NCI-H82 treated with DMSO at 0.1 percent for 48 hours (cell line): ENCODE measurements around the gene NEURL1B.
"Not testable (repeated sequence)": the region's sequence is repeated elsewhere in the genome, so short reads cannot be mapped to it uniquely, and the experiment has no call there.

Experiments
- DNase-seq: peaks from one replicate; lab custom pipeline; 2025; ENCODE audit not compliant: unreplicated experiment; lab: John Stamatoyannopoulos, UW

The NEURL1B gene

DNA sequence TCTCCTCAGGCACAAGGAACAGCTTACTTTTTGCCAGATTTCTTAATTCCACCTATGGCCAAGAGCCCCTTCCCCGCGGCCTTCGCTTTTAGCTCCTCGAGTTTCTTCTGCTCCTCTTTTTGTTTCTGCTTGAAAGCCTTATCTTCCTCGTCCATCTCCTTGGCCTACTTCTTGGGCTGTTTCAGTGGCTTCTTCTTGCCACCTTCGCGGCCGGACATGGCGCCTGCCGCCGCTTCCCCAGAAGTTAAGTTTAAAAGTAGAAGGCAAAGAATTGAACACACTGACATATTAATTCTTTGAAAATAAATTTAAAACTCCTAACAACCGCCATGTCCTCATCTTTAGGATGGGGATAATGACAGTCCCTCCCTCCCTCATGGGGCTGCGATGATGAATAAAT, 15.4 kb downstream of the NEURL1B start:
- not testable (repeated sequence) for DNase-seq

DNA sequence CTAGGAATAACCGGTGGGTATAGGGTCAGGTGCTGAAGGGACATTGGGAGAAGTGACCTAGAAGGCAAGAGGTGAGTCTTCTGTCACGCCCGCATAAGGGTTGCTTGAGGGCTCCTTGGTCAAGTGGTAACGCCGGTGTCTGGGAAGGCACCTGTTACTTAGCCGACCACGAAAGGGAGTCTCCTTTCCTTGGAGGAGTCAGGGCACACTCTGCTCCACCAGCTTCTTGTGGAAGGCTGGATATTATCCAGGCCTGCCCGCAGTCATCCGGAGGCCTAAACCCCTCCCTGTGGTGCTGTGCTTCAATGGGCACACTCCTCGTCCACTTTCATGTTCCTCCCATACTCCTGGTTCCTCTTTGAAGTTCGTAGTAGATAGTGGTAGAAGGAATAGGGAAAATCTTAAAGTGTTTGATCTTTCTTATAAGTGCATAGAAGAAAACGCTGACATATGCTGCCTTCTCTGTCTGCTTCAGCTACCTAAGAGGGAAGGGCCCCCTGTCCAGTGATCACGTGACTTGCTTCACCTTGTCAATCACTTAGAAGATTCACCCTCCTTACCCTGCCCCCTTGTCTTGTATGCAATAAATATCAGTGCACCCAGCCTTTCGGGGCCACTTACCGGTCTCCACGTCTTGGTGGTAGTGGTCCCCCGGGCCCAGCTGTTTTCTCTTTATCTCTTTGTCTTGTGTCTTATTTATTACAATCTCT, 16.6 kb downstream of the NEURL1B start:
- not testable (repeated sequence) for DNase-seq

DNA sequence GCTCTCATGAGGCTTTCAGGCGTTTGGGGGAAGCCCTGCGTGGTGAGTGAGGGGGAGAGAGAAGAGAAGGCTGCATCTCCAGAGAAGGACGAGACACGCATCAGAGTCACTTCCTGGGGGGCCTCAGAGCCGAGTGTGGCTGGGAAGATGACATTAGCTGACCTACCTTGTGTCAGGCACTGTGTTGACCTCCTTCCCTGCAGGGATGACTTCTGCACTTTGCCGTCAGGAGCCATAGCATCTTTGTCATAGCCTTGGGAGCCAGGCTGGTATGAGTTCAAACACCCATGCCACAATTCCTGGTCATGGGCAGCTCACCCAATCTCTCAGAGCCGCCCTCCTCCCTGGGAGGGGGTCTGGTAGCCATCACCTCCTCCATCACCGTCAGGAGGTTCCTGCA, 17.3 kb downstream of the NEURL1B start:
- DNase-seq: no peak

DNA sequence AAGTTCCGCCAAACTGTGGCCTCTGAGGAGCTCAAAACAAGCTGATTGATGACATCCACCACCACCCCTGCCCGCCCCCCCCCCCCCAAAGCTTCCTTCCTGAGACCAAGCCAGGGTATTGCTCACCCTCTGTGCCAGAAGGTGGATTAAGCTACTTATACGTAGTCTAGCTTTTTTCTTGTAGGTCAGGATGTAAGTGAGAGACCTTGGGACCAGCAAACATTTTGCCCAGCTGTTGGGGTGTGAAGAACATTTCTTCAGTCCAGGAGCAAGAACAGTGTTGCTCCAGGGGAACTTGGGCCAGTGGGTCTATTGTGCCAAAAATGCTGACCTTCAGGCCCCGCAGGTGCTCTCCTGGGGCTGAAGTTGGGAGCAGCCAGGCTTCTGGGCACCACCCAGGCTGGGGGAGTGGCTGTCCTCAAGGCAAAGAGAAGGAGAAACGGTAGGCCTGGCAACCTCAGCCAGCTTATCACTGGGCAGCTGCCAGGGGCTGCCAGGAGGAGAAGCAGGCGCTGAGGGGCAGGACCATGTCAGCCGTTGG, 18.0 kb downstream of the NEURL1B start:
- no peak for DNase-seq

DNA sequence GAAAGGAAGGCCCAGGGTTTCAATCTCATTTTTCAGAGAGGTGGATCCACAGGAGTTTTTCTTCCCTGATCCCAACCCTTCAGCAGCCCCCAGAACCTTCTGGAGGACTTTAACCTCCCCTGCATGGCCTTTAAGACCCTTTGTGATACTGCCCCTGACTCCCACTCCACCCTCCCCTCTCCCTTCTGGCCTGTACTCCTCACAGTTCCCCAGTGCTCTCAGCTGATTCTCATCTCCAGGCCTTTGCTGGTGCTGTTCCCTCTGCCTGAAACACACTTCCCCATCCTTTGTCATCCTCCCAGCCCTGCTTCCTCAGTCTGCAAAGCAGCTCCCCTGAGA, 18.5 kb downstream of the NEURL1B start:
- DNase-seq: no peak

DNA sequence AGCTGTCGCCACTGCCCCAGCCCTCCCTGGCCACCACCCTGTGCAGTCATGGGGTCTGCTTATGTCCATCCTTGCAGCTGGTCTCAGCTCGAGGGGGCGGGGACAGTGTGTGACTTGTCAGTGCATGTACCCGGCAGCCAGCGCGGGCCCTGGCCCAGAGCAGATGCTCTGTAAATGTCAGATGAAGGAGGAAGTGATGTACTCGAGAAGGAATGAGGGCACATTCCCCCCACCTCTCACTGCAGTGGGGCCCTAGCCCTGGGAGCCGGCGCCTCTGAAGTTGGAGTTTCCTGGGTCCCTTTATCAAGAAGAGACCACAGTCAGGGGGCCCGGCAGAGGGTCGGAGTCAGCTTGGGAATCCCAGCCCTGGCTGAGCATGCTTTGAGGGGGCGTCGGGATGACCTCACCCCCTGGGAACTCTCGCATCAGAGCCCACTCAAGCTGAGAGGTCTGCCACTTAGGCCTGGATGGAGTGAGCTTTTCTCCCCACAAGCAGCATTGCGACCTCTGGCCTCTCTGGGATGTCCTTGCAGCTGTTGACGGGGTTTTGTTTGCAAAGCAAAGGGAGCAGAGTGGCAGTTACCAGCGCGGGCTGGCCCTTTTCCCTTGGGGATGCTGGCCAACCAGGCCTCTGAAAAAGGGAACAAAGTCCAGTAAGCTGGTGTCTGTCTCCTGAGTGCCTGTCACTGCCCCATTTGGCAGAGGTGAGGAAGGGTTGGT, 19.0 kb downstream of the NEURL1B start:
- no peak for DNase-seq

DNA sequence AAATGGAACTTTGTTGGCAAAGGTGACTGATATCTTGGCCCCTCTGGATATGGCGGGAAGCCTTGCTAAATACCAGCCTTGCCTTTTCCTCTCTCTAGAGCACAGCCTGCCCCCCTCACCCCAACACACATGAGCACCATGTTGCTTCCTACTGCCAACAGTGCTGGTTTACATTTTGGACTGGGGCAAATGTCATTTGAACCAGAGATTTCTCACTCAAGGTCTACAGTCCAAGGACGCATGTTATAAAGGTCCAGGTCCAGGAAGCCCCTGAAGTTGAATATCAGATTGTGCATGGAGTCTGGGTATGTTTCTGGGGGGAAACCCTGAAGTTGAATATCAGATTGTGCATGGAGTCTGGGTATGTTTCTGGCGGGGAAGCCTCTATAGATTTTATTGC, 19.9 kb downstream of the NEURL1B start:
- no peak for DNase-seq

DNA sequence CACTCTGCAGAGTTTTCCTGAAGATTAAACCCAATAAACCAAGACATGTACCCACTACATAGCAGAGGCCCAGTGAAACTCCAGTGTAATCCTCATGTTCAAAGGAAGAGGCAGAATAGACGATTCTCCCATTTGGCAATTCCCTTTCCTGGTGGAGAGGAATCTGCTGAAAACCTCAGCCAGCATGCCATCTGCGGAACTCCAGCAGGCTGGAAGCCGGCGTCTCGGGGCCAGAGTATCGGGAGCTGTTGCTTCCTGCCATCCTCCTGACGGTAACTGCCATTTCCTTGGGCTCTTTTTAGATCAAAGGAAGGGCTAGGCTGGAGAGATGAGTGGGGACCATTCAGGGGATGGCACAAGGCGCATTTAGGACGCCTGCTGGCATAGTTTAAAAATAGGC, 20.5 kb downstream of the NEURL1B start:
- DNase-seq: no peak

DNA sequence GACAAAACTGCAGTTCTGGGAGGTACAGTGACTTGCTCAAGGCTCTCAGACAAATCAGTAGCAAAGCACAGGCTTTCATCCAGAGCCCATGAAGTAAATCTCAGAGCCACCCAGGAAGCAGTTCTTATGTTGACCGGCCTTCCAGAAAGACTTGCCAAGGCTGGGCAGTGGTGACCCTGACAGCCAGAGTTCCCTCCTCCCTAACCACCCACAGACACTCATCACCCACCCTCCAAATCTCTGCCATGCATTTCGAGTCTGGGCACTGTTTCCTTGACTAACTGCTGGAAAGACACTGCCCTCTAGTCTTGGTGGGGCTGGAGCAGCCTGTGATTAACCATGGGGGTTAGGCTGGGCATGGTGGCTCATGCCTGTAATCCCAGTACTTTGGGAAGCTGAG, 21.5 kb downstream of the NEURL1B start:
- DNase-seq: no peak

DNA sequence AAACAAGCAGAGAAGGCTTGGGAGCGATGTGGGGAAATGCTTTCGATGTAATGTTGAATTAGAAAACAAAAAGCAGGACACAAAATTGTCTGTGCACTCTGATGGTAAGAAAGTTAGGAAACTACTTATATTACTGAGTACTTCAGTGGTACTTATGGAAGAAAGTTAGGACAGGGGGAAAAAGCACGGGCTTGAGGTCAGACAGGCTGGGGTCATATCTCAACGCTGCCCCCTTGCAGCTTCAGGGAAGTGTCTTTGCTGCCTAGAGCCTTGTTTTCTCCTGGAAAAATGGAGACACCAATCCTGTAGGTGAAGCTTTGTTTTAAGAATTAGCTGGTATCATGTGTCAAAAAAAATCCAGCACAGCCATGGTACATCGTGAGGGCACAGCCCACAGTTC, 23.0 kb downstream of the NEURL1B start:
- no peak for DNase-seq

DNA sequence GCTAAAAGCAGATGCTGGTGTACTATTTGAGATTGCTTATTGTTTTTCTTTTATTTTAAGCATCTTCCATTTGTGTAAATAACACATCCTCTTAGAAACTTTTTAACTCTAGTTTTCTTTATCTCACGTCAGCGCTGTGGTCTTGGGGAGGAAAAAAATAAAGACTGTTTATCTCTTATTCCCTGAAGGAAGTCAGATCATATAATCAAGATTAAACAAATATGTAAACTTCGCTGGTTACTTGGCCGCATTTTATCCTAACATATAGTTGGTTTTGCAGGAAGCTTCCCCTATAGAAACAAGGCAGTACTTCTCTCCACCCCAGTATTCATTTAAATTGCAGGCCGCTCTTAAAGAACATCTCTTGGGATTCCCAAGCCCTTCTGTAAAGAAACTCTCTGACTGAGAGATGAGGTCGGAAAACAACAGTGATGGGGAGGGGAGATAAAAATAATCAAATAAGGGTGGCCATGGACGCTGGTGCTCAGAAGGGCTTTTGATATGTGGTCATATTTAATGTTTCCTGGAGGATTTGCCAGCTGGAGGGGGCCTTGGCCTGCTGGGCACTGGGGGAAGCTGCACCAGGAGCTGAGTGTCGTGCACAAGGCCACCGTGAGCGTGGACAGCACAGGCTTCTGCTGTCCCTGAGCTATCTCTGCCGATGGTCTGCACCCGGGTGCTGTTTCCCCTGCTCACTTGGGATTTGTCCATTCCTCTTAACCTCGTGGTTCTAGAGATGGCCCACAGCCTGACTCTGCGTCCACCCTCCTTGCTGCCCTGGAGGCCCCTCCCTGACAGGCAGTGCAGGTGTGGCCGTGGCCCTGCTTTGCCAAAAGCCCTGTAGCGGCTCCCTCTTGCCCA, 23.8 kb downstream of the NEURL1B start:
- no peak for DNase-seq

DNA sequence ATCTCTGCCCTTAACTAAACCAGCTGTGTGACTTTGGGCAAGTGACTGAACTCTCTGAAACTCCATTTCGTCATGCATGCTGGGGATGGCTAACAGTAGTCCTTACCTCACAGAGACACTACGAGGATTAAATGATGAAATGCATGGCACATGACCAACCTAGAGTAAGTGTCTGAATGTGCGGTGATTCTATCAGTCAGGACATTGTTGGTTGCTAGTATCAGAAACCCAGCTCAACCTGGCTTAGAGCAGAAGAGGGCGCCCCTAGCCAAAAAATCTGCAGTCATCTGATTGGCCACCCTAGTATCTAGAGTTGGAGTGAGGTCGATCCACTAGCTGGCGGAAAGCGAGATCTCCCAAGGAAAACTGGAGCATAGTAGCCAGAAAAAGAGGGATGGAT, 25.2 kb downstream of the NEURL1B start:
- DNase-seq: no peak

DNA sequence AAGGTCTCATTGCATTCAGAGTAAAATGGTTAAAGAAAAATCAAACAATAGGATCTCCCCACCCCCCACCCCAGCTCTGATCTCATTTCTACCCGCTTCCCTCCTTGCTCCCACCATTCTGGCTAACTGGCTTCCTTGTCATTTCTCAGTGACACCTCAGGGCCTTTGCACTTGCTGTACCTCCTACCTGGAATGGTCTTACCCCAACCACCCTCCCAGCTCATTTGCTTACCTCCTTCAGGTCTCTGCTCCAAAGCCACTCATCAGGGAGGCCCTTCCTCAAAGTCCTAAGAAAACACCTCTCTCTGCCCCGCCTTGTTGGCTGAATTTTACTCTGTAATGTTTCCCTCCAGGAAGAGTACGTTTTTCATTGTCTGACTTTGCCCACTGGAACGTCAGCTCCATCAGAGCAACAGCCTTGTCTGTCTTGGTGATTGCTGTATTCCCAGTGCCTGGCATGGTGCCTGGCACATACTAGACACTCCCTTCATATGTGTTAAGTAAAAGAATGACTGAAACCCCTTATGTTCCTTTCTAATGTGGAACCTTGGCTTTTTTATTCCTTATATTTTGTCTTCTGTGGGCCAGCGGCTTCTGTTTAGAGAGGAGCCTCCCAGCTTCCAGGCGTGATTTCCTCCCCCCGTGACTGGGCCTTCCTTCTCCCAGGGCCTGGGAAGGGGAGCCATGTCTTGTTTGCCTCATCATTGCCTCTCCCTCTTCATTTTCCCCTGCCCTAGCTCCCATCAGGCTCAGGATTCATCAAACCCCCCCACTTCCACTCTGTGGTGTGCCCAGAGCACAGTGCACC, 26.9 kb downstream of the NEURL1B start:
- DNase-seq: no peak

DNA sequence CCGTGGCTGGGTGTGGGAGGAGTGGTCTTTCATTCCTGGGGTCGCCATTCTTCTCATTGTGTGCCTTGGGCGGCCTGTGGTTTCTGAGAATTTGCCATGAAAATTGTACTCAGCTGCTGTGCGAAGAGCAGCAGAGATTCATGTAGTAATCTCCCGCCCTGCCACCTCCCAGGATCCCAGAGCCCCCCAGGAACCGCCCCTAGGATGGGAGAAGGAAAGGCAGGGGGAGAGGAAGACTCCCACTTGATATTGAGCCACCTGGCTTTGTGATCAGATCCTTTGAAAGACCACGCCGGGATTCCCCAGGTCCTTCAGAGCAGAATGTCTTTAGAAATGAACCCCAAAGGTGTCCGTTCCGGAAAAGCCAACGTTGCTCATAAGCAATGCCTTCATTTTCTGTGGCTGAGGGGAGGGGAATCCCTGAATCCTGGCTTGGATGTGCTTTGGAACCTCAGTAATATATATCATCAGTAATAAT, 27.6 kb downstream of the NEURL1B start:
- DNase-seq: no peak

DNA sequence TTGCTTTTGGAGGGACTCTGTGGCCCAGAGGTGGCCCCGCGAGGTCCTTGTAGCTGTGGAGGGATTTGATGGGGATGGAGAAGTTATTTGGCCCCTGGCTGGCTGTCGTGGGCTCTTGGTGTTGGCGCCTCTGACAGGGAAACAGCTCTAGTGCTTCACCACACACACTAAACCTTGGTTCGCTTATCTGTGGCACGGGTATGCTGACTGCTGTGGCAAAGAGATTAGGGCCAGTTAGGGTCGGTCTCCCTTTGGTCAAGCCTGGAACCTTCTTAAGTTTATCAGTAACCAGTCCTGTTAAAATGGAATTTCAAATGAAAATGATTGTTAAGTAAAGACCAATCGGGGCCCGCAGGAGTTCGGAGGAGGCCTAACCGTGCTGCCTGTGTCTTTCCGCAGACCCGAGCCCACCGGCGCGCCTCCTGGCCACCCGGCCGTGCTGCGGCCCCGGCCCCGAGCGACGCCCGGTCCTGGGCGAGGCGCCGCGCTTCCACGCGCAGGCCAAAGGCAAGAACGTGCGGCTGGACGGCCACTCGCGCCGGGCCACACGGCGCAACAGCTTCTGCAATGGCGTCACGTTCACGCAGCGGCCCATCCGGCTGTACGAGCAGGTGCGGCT, 28.4 kb downstream of the NEURL1B start:
- DNase-seq: no peak

DNA sequence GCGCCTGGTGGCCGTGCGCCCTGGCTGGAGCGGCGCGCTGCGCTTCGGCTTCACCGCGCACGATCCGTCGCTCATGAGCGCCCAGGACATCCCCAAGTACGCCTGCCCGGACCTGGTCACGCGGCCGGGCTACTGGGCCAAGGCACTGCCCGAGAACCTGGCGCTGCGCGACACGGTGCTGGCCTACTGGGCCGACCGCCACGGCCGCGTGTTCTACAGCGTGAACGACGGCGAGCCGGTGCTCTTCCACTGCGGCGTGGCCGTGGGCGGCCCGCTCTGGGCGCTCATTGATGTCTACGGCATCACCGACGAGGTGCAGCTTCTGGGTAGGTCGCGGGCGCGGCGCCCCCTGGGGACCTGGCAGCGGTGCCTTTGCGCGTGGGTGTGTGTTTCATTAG, 28.9 kb downstream of the NEURL1B start:
- no peak for DNase-seq

DNA sequence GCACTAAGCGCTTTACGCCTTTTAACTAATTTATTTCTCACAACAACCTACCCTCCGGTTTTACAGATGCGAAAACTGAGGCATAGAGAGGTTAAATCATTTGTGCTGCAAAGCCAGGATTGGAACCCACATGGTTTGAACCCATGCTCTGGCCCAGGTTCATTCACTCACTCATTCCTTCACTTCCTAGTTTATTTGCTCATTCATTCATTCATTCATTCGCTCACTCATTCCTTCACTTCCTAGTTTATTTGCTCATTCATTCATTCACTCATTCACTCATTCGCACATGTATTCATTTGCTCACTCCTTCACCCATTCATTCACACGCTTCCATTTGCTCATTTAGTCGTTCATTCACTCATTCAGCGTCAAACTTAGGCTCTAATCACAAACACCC, 29.4 kb downstream of the NEURL1B start:
- no peak for DNase-seq

DNA sequence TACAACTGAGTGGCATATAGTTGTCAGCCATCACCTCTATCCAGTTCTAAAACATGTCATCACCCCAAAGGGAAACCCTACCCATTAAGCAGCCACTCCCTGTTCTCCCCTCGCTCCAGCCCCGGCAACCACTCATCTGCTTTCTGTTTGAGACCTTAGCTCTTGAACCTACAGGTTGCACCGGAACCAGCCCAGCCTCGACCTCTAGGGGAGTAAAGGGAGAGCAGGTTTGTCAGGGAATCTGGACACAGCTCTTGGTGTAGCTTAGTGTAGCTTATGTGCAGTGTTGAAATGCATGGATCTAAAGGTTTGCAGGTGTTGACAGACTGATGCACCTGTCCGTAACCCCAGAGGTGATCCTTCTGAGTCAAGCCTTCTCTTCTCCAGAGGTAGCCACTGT, 30.0 kb downstream of the NEURL1B start:
- DNase-seq: no peak

DNA sequence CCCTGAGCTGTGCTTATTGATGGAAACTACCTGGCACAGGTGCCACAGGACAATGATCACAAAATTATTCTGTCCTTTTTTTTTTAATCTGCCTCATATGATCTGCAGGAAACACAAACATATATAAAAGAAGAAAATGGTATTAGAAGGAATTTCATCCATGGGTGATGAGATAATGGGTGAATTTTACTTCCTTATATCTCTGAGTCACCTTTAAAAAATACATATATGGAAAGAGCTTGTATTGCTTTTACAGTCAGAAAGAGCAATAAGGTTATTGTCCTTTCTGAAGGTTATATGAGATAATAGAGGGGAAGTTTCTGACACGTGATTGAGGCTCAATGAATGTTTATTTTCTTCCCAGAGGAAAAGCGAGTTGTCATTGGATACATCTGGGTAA, 31.6 kb downstream of the NEURL1B start:
- DNase-seq: no peak

DNA sequence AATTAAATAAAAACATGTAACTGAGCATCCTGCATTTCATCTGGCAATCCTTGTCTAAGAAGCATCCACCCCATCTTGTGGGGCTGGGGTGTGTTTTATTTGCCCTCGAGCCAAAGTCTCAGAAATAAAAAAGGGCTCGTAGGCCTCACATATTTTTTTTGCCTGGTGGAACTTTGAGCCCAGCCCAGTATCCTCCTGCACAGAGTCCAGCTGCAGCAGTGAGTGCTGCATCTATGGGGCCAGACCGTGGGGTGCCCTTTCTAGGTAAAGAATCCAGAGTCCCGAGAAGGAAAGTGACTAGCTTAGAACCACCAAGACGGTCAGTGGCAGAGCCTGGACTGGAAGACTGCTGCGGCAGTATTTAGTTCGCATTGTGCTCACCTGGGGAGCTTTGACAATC, 33.1 kb downstream of the NEURL1B start:
- DNase-seq: no peak
